GM21619 (cell line): Measurements from ENCODE around the gene SLC30A5.
A peak's percentile ranks its signal among the peaks of the same experiment; 100 is the strongest.

Source experiments
- ATAC-seq: cut with Tn5 transposase; IDR thresholded peaks from one replicate; pipeline ENCODE4 v1.9.1; 2021; ENCODE audit not compliant: unreplicated experiment

SLC30A5 gene

DNA sequence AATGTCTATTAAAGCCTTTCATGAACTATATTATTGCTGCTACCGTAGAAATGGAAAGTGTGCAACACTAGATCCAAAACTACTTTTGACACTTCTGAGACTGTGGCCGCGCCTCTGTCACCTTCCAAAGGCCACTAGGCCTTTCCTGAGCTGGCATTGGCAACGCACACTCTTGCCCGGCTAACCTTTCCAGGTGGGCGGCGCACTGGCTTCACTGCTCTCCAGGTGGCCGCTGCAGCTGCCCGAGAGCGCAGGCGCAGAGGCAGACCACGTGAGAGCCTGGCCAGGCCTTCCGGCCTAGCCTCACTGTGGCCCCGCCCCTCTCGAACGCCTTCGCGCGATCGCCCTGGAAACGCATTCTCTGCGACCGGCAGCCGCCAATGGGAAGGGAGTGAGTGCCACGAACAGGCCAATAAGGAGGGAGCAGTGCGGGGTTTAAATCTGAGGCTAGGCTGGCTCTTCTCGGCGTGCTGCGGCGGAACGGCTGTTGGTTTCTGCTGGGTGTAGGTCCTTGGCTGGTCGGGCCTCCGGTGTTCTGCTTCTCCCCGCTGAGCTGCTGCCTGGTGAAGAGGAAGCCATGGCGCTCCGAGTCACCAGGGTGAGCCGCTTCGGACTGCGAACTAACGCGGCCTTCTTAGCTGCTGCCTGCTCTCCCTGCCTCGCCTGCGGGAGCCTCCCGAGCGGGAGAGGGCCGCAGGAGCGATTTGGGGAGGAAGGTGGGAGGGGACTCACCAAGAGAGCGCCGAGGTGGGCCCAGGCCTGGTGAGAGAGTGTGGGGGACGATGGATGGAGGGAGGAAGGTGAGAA, 73.1 kb downstream of the SLC30A5 start, which contains the start of gene CCNB1:
CCNB1 (plus strand) TSS at position 465 of the 807 bp plus-strand sequence; CDS start at position 578, 113 bp downstream.
- peak; percentile 99 for ATAC-seq

DNA sequence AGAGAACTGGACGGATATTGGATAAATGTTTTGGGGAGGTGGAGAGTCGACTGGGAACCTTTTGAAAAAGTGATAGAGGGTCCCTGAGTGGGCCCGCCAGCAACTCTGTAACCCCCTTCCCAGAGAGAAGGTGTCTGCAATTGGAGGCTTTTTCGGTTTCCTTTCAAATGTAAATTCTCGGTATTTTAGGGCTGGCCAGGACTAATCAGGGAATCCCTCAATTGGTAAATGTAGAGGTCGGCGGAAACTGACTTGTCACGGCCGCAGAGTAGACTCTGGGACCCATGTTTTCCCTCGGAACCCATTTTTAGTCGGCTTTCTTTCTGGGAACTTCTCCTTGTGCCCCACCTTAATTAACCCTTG, 73.7 kb downstream of the SLC30A5 start:
- ATAC-seq = no peak

DNA sequence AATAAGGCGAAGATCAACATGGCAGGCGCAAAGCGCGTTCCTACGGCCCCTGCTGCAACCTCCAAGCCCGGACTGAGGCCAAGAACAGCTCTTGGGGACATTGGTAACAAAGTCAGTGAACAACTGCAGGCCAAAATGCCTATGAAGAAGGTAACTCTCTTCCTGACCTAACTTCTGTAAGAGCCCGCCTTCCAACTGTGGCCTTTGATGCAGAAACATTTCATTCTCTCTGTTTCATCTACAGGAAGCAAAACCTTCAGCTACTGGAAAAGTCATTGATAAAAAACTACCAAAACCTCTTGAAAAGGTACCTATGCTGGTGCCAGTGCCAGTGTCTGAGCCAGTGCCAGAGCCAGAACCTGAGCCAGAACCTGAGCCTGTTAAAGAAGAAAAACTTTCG, 74.1 kb downstream of the SLC30A5 start:
- ATAC-seq = no peak

DNA sequence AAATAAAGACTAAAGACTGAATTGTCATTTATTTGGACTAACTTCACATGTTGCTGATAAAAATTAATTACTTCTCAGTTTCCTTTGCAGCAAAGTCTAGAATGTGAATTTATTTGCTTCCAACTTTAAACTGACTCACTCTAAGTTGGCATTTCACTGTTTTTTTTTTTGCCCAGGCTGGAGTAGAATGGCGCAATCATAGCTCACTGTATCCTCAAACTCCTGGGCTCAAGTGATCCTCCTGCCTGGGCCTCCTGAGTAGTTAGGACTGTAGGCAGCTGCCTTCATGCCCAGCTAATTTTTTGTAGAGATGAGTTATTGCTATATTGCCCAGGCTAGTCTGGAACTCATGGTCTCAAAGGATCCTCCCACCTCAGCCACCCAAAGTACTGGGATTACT, 76.7 kb downstream of the SLC30A5 start:
- ATAC-seq = no peak

DNA sequence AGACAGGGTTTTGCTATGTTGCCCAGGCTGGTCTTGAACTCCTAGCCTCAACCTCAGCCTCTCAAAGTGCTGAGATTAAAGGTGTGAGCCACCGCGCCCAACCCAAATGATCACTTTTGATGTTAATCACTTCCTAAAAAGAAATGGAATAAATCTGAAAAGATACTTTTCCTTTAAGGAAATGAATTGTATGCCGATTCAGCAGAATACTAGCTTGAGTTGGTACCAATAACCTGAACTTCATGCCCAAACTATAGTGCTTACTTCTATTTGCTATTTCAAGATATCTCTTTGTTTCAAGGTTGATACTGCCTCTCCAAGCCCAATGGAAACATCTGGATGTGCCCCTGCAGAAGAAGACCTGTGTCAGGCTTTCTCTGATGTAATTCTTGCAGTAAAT, 77.2 kb downstream of the SLC30A5 start:
- no peak for ATAC-seq
